Stimulated activated CD8-positive, alpha-beta memory T cell treated with anti-CD3 and anti-CD28 coated beads, Interleukin-7, amount 100 ng/mL, for 24 hours (primary cell): ENCODE data around the gene COL4A2.
"Not testable (repeated sequence)": the region's sequence is repeated elsewhere in the genome, so short reads cannot be mapped to it uniquely, and the experiment has no call there.

Experiments
- DNase-seq: peaks from one replicate; pipeline ENCODE4 v3.0.0-alpha.2; 2020; ENCODE audit warnings: low read depth

Gene COL4A2

DNA sequence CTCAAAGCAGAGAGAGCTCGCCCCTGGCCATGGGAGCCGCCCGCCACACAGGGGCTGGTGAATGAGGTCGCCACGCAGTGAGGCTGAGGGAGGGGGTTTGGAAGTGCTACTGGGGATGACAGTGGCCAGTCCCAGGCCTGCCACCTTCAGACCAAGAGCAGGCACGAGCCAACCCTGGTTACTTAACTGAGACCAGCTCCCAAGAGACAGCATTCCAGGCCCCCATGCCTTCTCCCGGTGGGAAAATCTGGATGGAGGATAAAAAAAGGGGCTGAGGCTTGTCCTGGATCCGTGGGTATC lies 211.1 kb downstream of the COL4A2 start:
- DNase-seq, result no peak

DNA sequence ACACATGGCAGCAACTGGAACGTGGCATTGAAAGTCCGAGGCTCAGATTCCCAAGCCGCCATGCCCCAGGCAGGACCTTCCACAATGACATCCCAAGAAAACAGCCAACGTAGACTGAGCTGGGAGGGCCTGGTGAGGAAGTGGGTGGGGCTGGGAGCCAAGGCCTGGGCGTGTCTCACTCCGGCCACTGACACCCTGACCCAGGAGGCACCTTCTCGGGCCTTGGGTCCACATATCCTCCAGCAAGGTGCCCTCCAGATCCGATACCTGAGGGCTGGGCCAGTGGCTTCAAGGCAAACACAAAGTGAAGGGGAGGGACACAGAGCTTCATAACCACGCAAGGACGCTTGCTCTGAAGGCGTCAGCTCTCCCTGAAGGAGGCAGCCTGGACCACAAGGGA lies 211.5 kb downstream of the COL4A2 start:
- DNase-seq, result no peak

GRCh38 chr13:110519046-110519445 lies 212.0 kb downstream of the COL4A2 start:
- no peak for DNase-seq

DNA sequence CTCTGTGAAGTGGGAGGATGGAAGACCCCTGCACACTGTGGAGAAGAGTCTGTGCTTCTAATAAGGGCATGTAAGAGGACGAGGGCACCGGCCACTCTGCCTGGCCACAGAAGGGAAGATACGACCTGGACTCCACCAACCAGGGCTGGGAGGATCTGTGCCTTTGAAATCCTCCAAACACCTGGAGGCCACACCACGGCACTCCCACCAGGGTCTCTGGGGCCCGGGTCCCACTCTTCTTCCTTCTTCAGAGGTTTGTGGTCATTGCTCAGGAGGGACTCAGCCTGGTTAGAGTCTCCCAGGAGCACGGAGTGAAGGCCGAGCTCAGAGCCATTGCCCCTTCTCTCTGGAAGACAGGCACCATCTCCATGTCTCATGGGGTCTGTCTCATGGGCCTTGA lies 212.4 kb downstream of the COL4A2 start:
- DNase-seq, result no peak

GRCh38 chr13:110520431-110521295 lies 213.6 kb downstream of the COL4A2 start:
- DNase-seq, result no peak

DNA sequence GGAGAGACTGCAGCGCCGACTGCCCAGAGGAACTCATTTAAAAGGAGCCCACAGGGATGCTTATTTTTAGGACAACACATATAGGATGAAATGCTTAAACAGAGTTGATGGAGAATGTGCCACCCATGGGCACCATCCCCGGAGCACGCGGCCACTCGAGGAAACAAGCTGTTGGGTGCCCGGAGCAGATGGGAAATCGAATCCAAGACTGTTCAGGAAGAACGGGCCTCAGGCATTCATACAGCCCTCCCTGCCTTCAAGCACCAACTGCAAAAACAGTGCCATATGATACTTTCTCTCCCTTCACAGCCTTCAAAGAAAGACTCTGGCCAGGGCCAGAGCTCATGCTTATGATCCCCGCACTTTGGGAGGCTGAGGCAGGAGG lies 214.2 kb downstream of the COL4A2 start:
- DNase-seq, result no peak

GRCh38 chr13:110521946-110522345 lies 214.9 kb downstream of the COL4A2 start:
- no peak for DNase-seq

DNA sequence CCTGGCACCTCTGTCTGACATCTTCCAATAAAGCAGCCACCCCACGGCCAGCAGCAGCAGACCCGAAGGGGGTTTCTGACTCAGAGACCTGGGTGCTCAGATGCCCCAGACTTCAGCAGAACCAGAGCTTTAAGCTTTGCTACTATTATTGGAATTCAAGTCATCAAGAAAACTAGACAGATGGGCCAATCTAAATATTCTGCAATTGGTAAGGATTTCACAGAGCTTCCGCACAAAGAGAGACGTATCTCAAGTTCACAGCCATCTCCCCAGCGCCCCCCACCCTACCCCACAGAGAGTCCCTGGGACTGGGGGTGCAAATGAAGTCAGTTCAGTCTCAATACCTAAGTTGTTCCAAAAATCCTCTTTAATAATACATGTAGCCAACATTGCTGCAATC lies 215.6 kb downstream of the COL4A2 start:
- no peak for DNase-seq

DNA sequence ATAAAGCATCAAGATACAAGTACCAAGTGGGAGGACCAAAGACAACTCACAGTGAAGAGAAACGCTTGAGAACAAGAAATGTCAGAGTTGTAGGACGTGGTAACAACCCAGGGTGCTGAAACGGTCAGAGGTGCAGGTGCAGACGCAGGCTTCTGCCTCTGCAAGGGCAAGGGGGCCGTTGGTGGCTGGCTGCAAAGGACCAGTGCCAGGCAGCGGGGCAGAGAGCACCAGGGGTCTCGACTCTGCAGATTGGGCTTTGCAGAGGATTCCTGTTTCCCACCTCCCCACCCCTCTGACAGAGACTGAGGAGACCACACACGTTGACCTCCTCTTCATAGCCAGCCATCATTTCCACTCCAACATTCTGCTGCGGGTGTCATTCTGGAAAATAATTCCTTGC lies 216.1 kb downstream of the COL4A2 start:
- DNase-seq, result no peak

- DNase-seq, result no peak
Observed at GRCh38 chr13:110523838-110524540, 216.9 kb downstream of the COL4A2 start.

GRCh38 chr13:110524541-110525257 lies 217.6 kb downstream of the COL4A2 start:
- no peak for DNase-seq

GRCh38 chr13:110525328-110526319 lies 218.5 kb downstream of the COL4A2 start:
- DNase-seq, result no peak

GRCh38 chr13:110528371-110528770 lies 221.3 kb downstream of the COL4A2 start:
- no peak for DNase-seq

DNA sequence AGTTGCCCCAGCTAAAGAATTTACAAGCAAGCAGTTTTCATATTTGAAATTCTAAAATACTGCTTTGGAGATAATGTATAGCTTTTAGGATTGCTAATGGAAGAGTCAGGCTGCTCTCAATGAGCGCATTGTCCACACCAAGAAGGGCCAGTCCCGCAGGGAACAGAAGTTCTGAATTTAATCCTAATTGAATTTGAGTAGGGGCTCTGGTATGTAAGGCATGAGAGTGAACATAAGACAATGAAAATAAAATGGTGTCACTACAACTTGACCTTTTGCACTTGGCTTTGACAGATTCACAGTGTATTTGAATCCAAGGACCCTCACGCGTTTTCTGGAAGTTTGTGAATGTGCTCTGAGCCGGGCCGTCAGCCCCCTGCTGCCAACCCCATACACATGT lies 221.8 kb downstream of the COL4A2 start:
- no peak for DNase-seq

- DNase-seq, result no peak
Observed at GRCh38 chr13:110529522-110530311, 222.6 kb downstream of the COL4A2 start.

DNA sequence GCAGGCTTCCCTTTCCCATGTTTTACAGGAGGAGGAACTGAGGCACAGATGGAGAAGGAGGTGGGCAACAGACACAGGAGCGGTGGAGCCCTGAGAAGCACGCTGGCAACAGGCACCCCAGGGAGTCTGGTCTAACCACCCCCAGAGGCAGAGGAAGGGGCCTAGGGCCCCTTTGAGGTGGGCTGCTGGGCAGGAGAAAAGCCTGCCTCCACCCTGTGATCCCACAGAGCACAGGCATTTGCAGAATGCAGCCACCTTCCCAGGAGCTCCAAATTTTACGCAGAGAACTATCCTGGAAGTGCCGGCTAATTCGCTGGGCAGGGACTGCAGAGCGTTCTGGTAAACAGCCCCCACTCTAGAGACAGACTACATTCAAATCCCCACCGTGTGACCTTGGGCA lies 224.0 kb downstream of the COL4A2 start:
- no peak for DNase-seq

GRCh38 chr13:110531671-110532083 lies 224.6 kb downstream of the COL4A2 start:
- DNase-seq, result no peak

DNA sequence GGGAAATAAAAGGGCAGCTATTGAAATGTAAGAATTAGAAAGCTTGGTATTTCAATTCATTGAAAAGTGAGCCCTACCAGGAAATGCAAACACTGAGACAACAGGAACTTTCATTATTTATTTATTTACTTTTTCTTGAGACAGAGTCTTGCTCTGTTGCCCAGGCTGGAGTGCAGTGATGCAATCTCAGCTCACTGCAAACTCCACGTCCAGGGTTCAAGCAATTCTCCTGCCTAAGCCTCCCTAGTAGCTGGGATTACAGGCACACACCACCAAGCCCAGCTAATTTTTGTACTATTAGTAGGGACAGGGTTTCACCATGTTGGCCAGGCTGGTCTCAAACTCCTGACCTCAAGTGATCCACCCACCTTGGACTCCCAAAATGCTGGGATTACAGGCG lies 225.2 kb downstream of the COL4A2 start:
- not testable (repeated sequence) for DNase-seq

DNA sequence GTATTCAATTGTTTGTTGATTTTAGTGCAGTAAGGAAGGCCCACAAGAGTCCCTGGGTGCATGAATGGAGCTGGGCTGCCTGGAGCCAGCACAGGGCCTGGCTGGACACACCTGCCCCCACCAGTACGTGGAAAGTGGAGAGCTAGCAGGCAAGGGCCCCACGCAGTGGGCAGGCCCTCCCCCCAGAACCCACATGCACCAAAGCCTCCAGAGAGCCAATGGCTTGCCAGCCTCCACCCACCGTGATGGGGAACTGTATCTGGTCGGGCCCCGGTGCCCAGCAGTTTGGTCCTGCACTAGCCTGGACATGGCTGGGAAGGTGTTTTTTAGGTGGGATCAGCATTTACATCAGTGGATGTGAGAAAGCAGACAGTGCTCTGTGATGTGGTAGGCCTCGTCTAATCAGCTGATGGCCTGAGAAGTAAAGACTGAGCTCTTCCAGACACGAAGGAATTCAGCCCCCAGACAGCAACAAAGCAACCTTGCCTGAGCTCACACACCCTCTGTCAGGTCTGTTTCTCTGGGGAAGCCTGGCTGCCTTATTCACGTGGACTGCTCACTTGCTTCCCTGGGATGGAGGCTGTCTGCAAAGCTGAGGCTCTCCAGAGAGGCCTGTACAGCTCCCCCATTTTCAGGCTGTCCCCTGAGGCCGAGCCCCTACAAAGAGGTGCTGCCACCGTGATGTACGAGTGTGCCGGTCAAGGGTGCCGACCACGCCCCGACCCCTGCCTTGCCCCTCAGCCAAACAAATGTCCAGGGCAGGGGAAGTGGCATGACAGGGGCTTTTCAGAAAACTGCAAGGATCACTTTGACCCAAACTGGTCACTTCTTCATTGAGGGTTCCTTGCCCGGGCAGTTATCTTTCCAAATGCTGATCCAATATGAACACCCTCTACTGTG lies 226.9 kb downstream of the COL4A2 start:
- no peak for DNase-seq

DNA sequence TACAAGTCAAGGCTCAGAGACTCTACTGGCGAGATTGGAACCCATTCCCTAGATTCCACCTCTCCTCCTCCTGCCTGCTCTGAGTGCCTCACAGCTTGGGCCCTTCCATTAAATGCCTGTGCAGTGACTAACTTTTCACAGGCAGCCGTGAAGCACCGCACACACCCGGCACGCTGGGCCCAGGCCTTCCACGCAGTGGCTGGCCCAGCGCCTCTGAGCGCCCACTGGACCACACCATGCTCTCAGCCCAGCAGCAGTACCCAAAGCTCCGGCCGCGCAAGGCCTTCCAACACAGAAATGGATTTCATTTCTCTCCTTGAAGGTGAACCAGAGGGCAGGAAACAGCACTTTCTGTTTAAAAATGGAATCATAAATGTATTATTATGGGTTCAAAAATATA lies 228.4 kb downstream of the COL4A2 start:
- no peak for DNase-seq
